Stimulated activated effector memory CD8-positive, alpha-beta T cell treated with anti-CD3 and anti-CD28 coated beads, Interleukin-12 subunit alpha, Interleukin-12 subunit beta, amount 100 ng/mL, for 72 hours (primary cell): ENCODE data around the gene RAVER1.
A peak's percentile ranks its signal among the peaks of the same experiment; 100 is the strongest.
"Not testable (repeated sequence)": the region's sequence is repeated elsewhere in the genome, so short reads cannot be mapped to it uniquely, and the experiment has no call there.

Source experiments
- ATAC-seq: fragments of 150-1000 bp; cut with Tn5 transposase; 2 replicates; pipeline ENCODE4 v1.10.0; 2021
- DNase-seq, 2 donors: peaks; one replicate each; pipeline ENCODE4 v3.0.0; 2021 to 2022; ENCODE audit warnings: low spot score in 2 of 2
- H3K27ac Mint-ChIP-seq: one replicate; pipeline ENCODE4 v1.8.0; 2022; ENCODE audit warnings: mild to moderate bottlenecking, mixed read lengths
- H3K36me3 Mint-ChIP-seq: one replicate; pipeline ENCODE4 v1.8.0; 2022; ENCODE audit warnings: mild to moderate bottlenecking, mixed read lengths
- H3K4me1 Mint-ChIP-seq: one replicate; pipeline ENCODE4 v1.8.0; 2022; ENCODE audit warnings: mixed read lengths
- H3K4me3 Mint-ChIP-seq: one replicate; pipeline ENCODE4 v1.8.0; 2022; ENCODE audit warnings: mild to moderate bottlenecking, mixed read lengths
- H3K9me3 Mint-ChIP-seq: one replicate; pipeline ENCODE4 v1.8.0; 2022; ENCODE audit warnings: mixed read lengths

The RAVER1 gene

GRCh38 chr19:10291554-10292205, 41.6 kb downstream of the RAVER1 start:
- peak overlapping the region; percentile 96 for H3K4me3 Mint-ChIP-seq
- ATAC-seq: no peak
- peaks cover 53% of the 10 kb centered on the region for H3K36me3 Mint-ChIP-seq
- H3K9me3 Mint-ChIP-seq: no peaks in the 10 kb centered on the region
- H3K4me1 Mint-ChIP-seq: peaks cover 85% of the 10 kb centered on the region
- no peak overlapping the region for H3K27ac Mint-ChIP-seq
- no peak for DNase-seq

GRCh38 chr19:10290876-10291553, 42.3 kb downstream of the RAVER1 start:
- peak in 1 of 2 donors; percentile 78 for DNase-seq
- peaks cover 60% of the 10 kb centered on the region for H3K36me3 Mint-ChIP-seq
- H3K27ac Mint-ChIP-seq: peak overlapping the region; percentile 83
- ATAC-seq: peak; percentile 43
- H3K9me3 Mint-ChIP-seq: no peaks in the 10 kb centered on the region
- H3K4me3 Mint-ChIP-seq: peak overlapping the region; percentile 96
- H3K4me1 Mint-ChIP-seq: peaks cover 92% of the 10 kb centered on the region

GRCh38 chr19:10290357-10290875, 42.9 kb downstream of the RAVER1 start:
- Mint-ChIP-seq H3K36me3 (peaks cover 61% of the 10 kb centered on the region), H3K27ac (peak overlapping the region; percentile 83)

GRCh38 chr19:10289836-10290356, 43.4 kb downstream of the RAVER1 start, which contains the start of gene ICAM5:
Gene ICAM5, plus strand, starts transcription at chr19:10289952. Its CDS starts 92 bp downstream, at chr19:10290044.
- DNase-seq: no peak
- peaks cover 64% of the 10 kb centered on the region for H3K36me3 Mint-ChIP-seq
- H3K4me3 Mint-ChIP-seq: peak within 1 kb of the TSS; percentile 96
- no peaks in the 10 kb centered on the region for H3K9me3 Mint-ChIP-seq
- peaks cover 92% of the 10 kb centered on the region for H3K4me1 Mint-ChIP-seq
- ATAC-seq: peak; percentile 26
- H3K27ac Mint-ChIP-seq: peak within 1 kb of the TSS; percentile 83

More at GRCh38 chr19:10290357-10290875, 42.9 kb downstream of the RAVER1 start:
- H3K4me3 Mint-ChIP-seq: peak overlapping the region; percentile 96
- ATAC-seq: no peak
- H3K4me1 Mint-ChIP-seq: peaks cover 92% of the 10 kb centered on the region
- no peak for DNase-seq
- no peaks in the 10 kb centered on the region for H3K9me3 Mint-ChIP-seq

- H3K36me3 Mint-ChIP-seq: peaks cover 70% of the 10 kb centered on the region
- peak; percentile 69 for ATAC-seq
- peak overlapping the region; percentile 63 for H3K27ac Mint-ChIP-seq
- peaks cover 92% of the 10 kb centered on the region for H3K4me1 Mint-ChIP-seq
- H3K4me3 Mint-ChIP-seq: peak overlapping the region; percentile 96
- peak in 1 of 2 donors; percentile 84 for DNase-seq
- no peaks in the 10 kb centered on the region for H3K9me3 Mint-ChIP-seq
These were observed 44.0 kb downstream of the RAVER1 start for GRCh38 chr19:10289167-10289835.

GRCh38 chr19:10288662-10289166, 44.6 kb downstream of the RAVER1 start:
- peaks cover 90% of the 10 kb centered on the region for H3K4me1 Mint-ChIP-seq
- peak overlapping the region; percentile 96 for H3K4me3 Mint-ChIP-seq
- DNase-seq: no peak
- H3K27ac Mint-ChIP-seq: peak overlapping the region; percentile 63
- H3K36me3 Mint-ChIP-seq: peaks cover 76% of the 10 kb centered on the region
- no peaks in the 10 kb centered on the region for H3K9me3 Mint-ChIP-seq
- peak; percentile 29 for ATAC-seq

GRCh38 chr19:10286803-10287737, 46.3 kb downstream of the RAVER1 start, which contains the start of gene ICAM4:
Gene ICAM4, plus strand, starts transcription at chr19:10286955. Its CDS starts 58 bp downstream, at chr19:10287013.
- Mint-ChIP-seq H3K27ac (peak within 1 kb of the TSS; percentile 63), H3K4me1 (peaks cover 80% of the 10 kb centered on the region), H3K4me3 (peak within 1 kb of the TSS; percentile 96), H3K36me3 (peaks cover 81% of the 10 kb centered on the region), H3K9me3 (no peaks in the 10 kb centered on the region)
- peak; percentile 30 for ATAC-seq
- peak in 1 of 2 donors; percentile 66 for DNase-seq

GRCh38 chr19:10285393-10285792, 47.9 kb downstream of the RAVER1 start:
- peaks cover 63% of the 10 kb centered on the region for H3K4me1 Mint-ChIP-seq
- no peak for ATAC-seq
- peaks cover 87% of the 10 kb centered on the region for H3K36me3 Mint-ChIP-seq
- H3K4me3 Mint-ChIP-seq: no peak overlapping the region
- DNase-seq: no peak
- peak overlapping the region; percentile 42 for H3K27ac Mint-ChIP-seq
- H3K9me3 Mint-ChIP-seq: no peaks in the 10 kb centered on the region

- ATAC-seq: no peak
- no peaks in the 10 kb centered on the region for H3K9me3 Mint-ChIP-seq
- H3K36me3 Mint-ChIP-seq: peaks cover 89% of the 10 kb centered on the region
- no peak overlapping the region for H3K4me3 Mint-ChIP-seq
- peaks cover 62% of the 10 kb centered on the region for H3K4me1 Mint-ChIP-seq
- DNase-seq: no peak
- H3K27ac Mint-ChIP-seq: peak overlapping the region; percentile 42
These were observed 48.4 kb downstream of the RAVER1 start for GRCh38 chr19:10284960-10285278.

GRCh38 chr19:10284065-10284959, 49.0 kb downstream of the RAVER1 start:
- no peak overlapping the region for H3K4me3 Mint-ChIP-seq
- DNase-seq (no peak), ATAC-seq (no peak)
- H3K27ac Mint-ChIP-seq: no peak overlapping the region
- H3K4me1 Mint-ChIP-seq: peaks cover 62% of the 10 kb centered on the region
- no peaks in the 10 kb centered on the region for H3K9me3 Mint-ChIP-seq
- peaks cover 95% of the 10 kb centered on the region for H3K36me3 Mint-ChIP-seq

GRCh38 chr19:10283301-10284064, 49.8 kb downstream of the RAVER1 start:
- H3K4me3 Mint-ChIP-seq: no peak overlapping the region
- DNase-seq (no peak), ATAC-seq (no peak)
- peak overlapping the region; percentile 52 for H3K27ac Mint-ChIP-seq
- H3K4me1 Mint-ChIP-seq: peaks cover 61% of the 10 kb centered on the region
- peaks cover 97% of the 10 kb centered on the region for H3K36me3 Mint-ChIP-seq
- no peaks in the 10 kb centered on the region for H3K9me3 Mint-ChIP-seq

- DNase-seq, ATAC-seq, H3K9me3 Mint-ChIP-seq, H3K27ac Mint-ChIP-seq, H3K4me3 Mint-ChIP-seq: not testable (repeated sequence)
- Mint-ChIP-seq H3K4me1 (peaks cover 59% of the 10 kb centered on the region), H3K36me3 (peaks cover 100% of the 10 kb centered on the region)
These were observed 51.3 kb downstream of the RAVER1 start for GRCh38 chr19:10282043-10282442.
